GM23338 (cell line): ENCODE results near the gene CROCC2. TPM values are rescaled to one million over a fixed set of nuclear protein-coding genes. Genes with fewer than 3 reads are reported as not detected.

Source experiments
- ATAC-seq: fragments of 200-7000 bp; cut with Tn5 transposase; 3 replicates; pipeline ENCODE4 v1.9.1; 2020
- DNase-seq: peaks from one replicate; pipeline ENCODE4 v3.0.0-alpha.2; 2015; ENCODE audit warnings: low spot score
- H2AFZ ChIP-seq: fragments of 200-600 bp; sonication (generic); 2 replicates; pipeline ENCODE4 v1.8.0; 2016; ENCODE audit warnings: antibody characterized with exemption, mild to moderate bottlenecking, moderate library complexity
- H3F3A ChIP-seq: fragments of 200-600 bp; sonication (generic); replicated peaks from 2 replicates; pipeline ENCODE4 v1.8.0; 2017; ENCODE audit warnings: antibody characterized with exemption, mixed run types, low read depth
- H3K27ac ChIP-seq: fragments of 200-600 bp; sonication (generic); 2 replicates; pipeline ENCODE4 v1.6.1; 2016; ENCODE audit warnings: low read depth
- H3K27me3 ChIP-seq: fragments of 200-600 bp; sonication (generic); 2 replicates; pipeline ENCODE4 v1.8.0; 2016; ENCODE audit warnings: mild to moderate bottlenecking, mixed run types, moderate library complexity; ENCODE audit not compliant: insufficient read depth
- H3K36me3 ChIP-seq: fragments of 200-600 bp; sonication (generic); 2 replicates; pipeline ENCODE4 v1.8.0; 2016; ENCODE audit warnings: mild to moderate bottlenecking; ENCODE audit not compliant: insufficient read depth
- H3K4me1 ChIP-seq: fragments of 200-600 bp; sonication (generic); 2 replicates; pipeline ENCODE4 v1.8.0; 2016; ENCODE audit warnings: mild to moderate bottlenecking, moderate library complexity; ENCODE audit not compliant: insufficient read depth
- H3K4me2 ChIP-seq: fragments of 200-600 bp; sonication (generic); 2 replicates; pipeline ENCODE4 v1.7.1; 2017; ENCODE audit warnings: mixed run types
- H3K4me3 ChIP-seq: fragments of 200-600 bp; sonication (generic); 2 replicates; pipeline ENCODE4 v1.6.1; 2016; ENCODE audit warnings: mixed run types
- H3K79me2 ChIP-seq: fragments of 200-600 bp; sonication (generic); replicated peaks from 2 replicates; pipeline ENCODE4 v1.8.0; 2017; ENCODE audit warnings: mild to moderate bottlenecking; ENCODE audit not compliant: insufficient read depth
- H3K9me2 ChIP-seq: fragments of 200-600 bp; sonication (generic); 2 replicates; pipeline ENCODE4 v1.8.0; 2017; ENCODE audit not compliant: insufficient read depth
- H4K20me1 ChIP-seq: fragments of 200-600 bp; sonication (generic); replicated peaks from 2 replicates; pipeline ENCODE4 v1.8.0; 2017; ENCODE audit warnings: mild to moderate bottlenecking; ENCODE audit not compliant: insufficient read depth
- H3K27ac Mint-ChIP-seq: 2 replicates; pipeline ENCODE4 v1.8.0; 2020; ENCODE audit warnings: inconsistent platforms, mild to moderate bottlenecking, moderate library complexity, mixed read lengths
- H3K27me3 Mint-ChIP-seq: 3 replicates; pipeline ENCODE4 v1.8.0; 2022; ENCODE audit warnings: low read depth, mild to moderate bottlenecking, moderate library complexity, mixed read lengths, inconsistent platforms; ENCODE audit not compliant: insufficient read depth, poor library complexity
- H3K36me3 Mint-ChIP-seq: 3 replicates; pipeline ENCODE4 v1.8.0; 2021; ENCODE audit warnings: low read depth, mild to moderate bottlenecking, inconsistent platforms, moderate library complexity, mixed read lengths
- H3K4me1 Mint-ChIP-seq: 3 replicates; pipeline ENCODE4 v1.8.0; 2020; ENCODE audit warnings: mild to moderate bottlenecking, inconsistent platforms, mixed read lengths
- H3K4me3 Mint-ChIP-seq: 3 replicates; pipeline ENCODE4 v1.8.0; 2021; ENCODE audit warnings: moderate library complexity, mild to moderate bottlenecking, inconsistent platforms, mixed read lengths
- H3K9me3 Mint-ChIP-seq: 3 replicates; pipeline ENCODE4 v1.8.0; 2020; ENCODE audit warnings: moderate library complexity, mild to moderate bottlenecking, inconsistent platforms, mixed read lengths
- CREB1 ChIP-seq: fragments of 250-450 bp; sonication (Bioruptor Pico); IDR thresholded peaks from 2 replicates; pipeline ENCODE4 v1.5.0; 2020; ENCODE audit warnings: low read depth, mild to moderate bottlenecking, moderate library complexity
- CTCF ChIP-seq, 2 experiments: fragments of 200-600 bp in 1 of 2; sonication (generic) in 1 of 2; conservative IDR thresholded peaks; 2 replicates each; pipeline versions ENCODE4 v1.5.1 to v1.6.1; 2016 to 2017; ENCODE audit warnings: antibody characterized with exemption in 2 of 2, low read depth in 2 of 2, mild to moderate bottlenecking in 2 of 2, moderate library complexity in 1 of 2
- EZH2 ChIP-seq: fragments of 200-600 bp; sonication (generic); IDR thresholded peaks from one replicate; pipeline ENCODE4 v1.8.0; 2017; ENCODE audit warnings: antibody characterized with exemption, mild to moderate bottlenecking, low read depth; ENCODE audit not compliant: unreplicated experiment
- EZH2phosphoT487 ChIP-seq: fragments of 200-600 bp; sonication (generic); IDR thresholded peaks from one replicate; pipeline ENCODE4 v1.8.1; 2018; ENCODE audit warnings: antibody characterized with exemption; ENCODE audit not compliant: unreplicated experiment
- JUNB ChIP-seq: IDR thresholded peaks from one replicate; pipeline ENCODE4 v1.6.1; 2016; ENCODE audit warnings: antibody characterized with exemption; ENCODE audit not compliant: unreplicated experiment
- NANOG ChIP-seq: IDR thresholded peaks from 2 replicates; pipeline ENCODE4 v1.6.1; 2016; ENCODE audit warnings: antibody characterized with exemption, borderline replicate concordance
- POLR2AphosphoS5 ChIP-seq: IDR thresholded peaks from 2 replicates; pipeline ENCODE4 v1.6.1; 2016; ENCODE audit warnings: antibody characterized with exemption, low read depth
- REST ChIP-seq: IDR thresholded peaks from one replicate; pipeline ENCODE4 v1.6.1; 2018; ENCODE audit warnings: antibody characterized with exemption; ENCODE audit not compliant: unreplicated experiment
- STAT1 ChIP-seq: IDR thresholded peaks from one replicate; pipeline ENCODE4 v1.6.1; 2016; ENCODE audit warnings: antibody characterized with exemption; ENCODE audit not compliant: unreplicated experiment
- ZNF114 ChIP-seq: fragments of 250-450 bp; sonication (Bioruptor Pico); IDR thresholded peaks from 2 replicates; pipeline ENCODE4 v1.5.0; 2020; ENCODE audit warnings: mild to moderate bottlenecking, moderate library complexity
- polyA plus RNA-seq: library from polyadenylated mRNA; unstranded; fragments of >200 nt; fragmentation: Nextera tagmentation; extraction: Ambion mirVana; gene quantifications from 2 replicates; pipeline ENCODE4 v1.2.1, GENCODE V29; 2016
- total RNA-seq: library from RNA; depleted of rRNA; stranded (reverse); fragments of >200 nt; shearing (Covaris generic); gene quantifications from 2 replicates; pipeline ENCODE4 v1.2.3, GENCODE V29; 2014

Gene CROCC2
- total and polyA plus RNA-seq, 2 experiments from 2014 or later = not detected

GRCh38 chr2:240917009-240917683 lies 11.0 kb downstream of the CROCC2 start:
- H3K4me2 ChIP-seq = peak overlapping the region; percentile 82
- H3K27me3 ChIP-seq = peaks cover 6% of the 10 kb centered on the region; the same call in 1 of the 2 replicates
- DNase-seq (no peak), ATAC-seq (peak; percentile 11)
- peak overlapping the region; percentile 60; the same call in 2 of the 3 replicates for H3K4me3 Mint-ChIP-seq
- H3K4me1 ChIP-seq = no peaks in the 10 kb centered on the region; the same call in 1 of the 2 replicates
- H3K79me2 ChIP-seq = no peaks in the 10 kb centered on the region
- no peak overlapping the region for H3K27ac Mint-ChIP-seq
- no peaks in the 10 kb centered on the region for H3K36me3 Mint-ChIP-seq
- H3K9me3 Mint-ChIP-seq = no peaks in the 10 kb centered on the region
- no peaks in the 10 kb centered on the region for H3K9me2 ChIP-seq
- H4K20me1 ChIP-seq = no peaks in the 10 kb centered on the region
- no peak for TF ChIP-seq STAT1
- TF ChIP-seq NANOG = no peak
- no peak for TF ChIP-seq REST
- TF ChIP-seq EZH2 = no peak
- no peak for TF ChIP-seq POLR2AphosphoS5
- H2AFZ ChIP-seq = peak overlapping the region; percentile 76
- no peak overlapping the region for H3K27ac ChIP-seq
- no peaks in the 10 kb centered on the region for H3K36me3 ChIP-seq
- peaks cover 2% of the 10 kb centered on the region for H3K27me3 Mint-ChIP-seq
- peak overlapping the region; percentile 57 for H3K4me3 ChIP-seq
- 0 out of 3 replicates have a peak, but pooled peaks cover 2% of the 10 kb centered on the region for H3K4me1 Mint-ChIP-seq
- 0 out of 2 replicates have a peak, but pooled peaks cover 3% of the 10 kb centered on the region for H3F3A ChIP-seq

- H3K27ac ChIP-seq = no peak overlapping the region
- Mint-ChIP-seq H3K4me1 (0 out of 3 replicates have a peak, but pooled peaks cover 2% of the 10 kb centered on the region), H3K4me3 (no peak overlapping the region), H3K36me3 (no peaks in the 10 kb centered on the region), H3K9me3 (no peaks in the 10 kb centered on the region), H3K27ac (no peak overlapping the region), H3K27me3 (peaks cover 2% of the 10 kb centered on the region)
- no peak overlapping the region for H3K4me3 ChIP-seq
- H3K79me2 ChIP-seq = no peaks in the 10 kb centered on the region
- ATAC-seq (no peak), DNase-seq (no peak)
- H3K36me3 ChIP-seq = no peaks in the 10 kb centered on the region
- H2AFZ ChIP-seq = no peak overlapping the region
- no peaks in the 10 kb centered on the region for H3K9me2 ChIP-seq
- H3K4me1 ChIP-seq = no peaks in the 10 kb centered on the region; the same call in 1 of the 2 replicates
- 0 out of 2 replicates have a peak, but pooled peaks cover 3% of the 10 kb centered on the region for H3F3A ChIP-seq
- no peaks in the 10 kb centered on the region for H4K20me1 ChIP-seq
- peaks cover 6% of the 10 kb centered on the region; the same call in 1 of the 2 replicates for H3K27me3 ChIP-seq
- no peak overlapping the region for H3K4me2 ChIP-seq
- TF ChIP-seq REST = no peak
- TF ChIP-seq STAT1 = no peak
- no peak for TF ChIP-seq ZNF114 (CRISPR knock-in tag)
- no peak for TF ChIP-seq NANOG
- no peak for TF ChIP-seq EZH2phosphoT487
- no peak for TF ChIP-seq JUNB
- no peak for TF ChIP-seq CREB1 (CRISPR knock-in tag)
- TF ChIP-seq POLR2AphosphoS5 = no peak
- no peak for TF ChIP-seq EZH2
- no peak for TF ChIP-seq CTCF (conservative IDR thresholded peaks at IDR 0.05; ENCODE audit: low read depth in 2 of 2)
Observed at GRCh38 chr2:240917684-240918257, 11.6 kb downstream of the CROCC2 start.
